Caco-2 (cell line): ENCODE measurements around the gene NANOG. TPM values are rescaled to one million over a fixed set of nuclear protein-coding genes. Genes with fewer than 3 reads are reported as not detected.
"Not testable (repeated sequence)": the region's sequence is repeated elsewhere in the genome, so short reads cannot be mapped to it uniquely, and the experiment has no call there.

ENCODE experiments used
- BruUV-seq: library from RNA; stranded (reverse); fragments of 400-500 nt; replicated peaks from 2 replicates; lab custom pipeline; 2021; lab: Mats Ljungman, UMichigan
- CTCF ChIA-PET: fragments of 300-600 bp; sonication (Branson Sonifier 250); formaldehyde crosslinking; loops from one replicate; lab custom pipeline; 2022; ENCODE audit warnings: antibody characterized with exemption; lab: Charles Lee
- POLR2A ChIA-PET: fragments of 300-600 bp; sonication (Branson Sonifier 250); formaldehyde crosslinking; loops from one replicate; lab custom pipeline; 2022; ENCODE audit warnings: antibody characterized with exemption; lab: Charles Lee
- DNase-seq, 2 experiments: peaks; one replicate each; pipeline versions ENCODE4 v3.0.0 to v3.0.0-alpha.2; 2020 to 2022
- H3K27me3 ChIP-seq: replicated peaks from 2 replicates; pipeline ENCODE4 v1.6.0; 2011; ENCODE audit warnings: low read length; ENCODE audit not compliant: control insufficient read depth, insufficient read depth
- H3K36me3 ChIP-seq: 2 replicates; pipeline ENCODE4 v1.5.1; 2011; ENCODE audit warnings: low read length; ENCODE audit not compliant: control insufficient read depth, insufficient read depth
- H3K4me1 ChIP-seq: fragments of 250-450 bp; sonication (Bioruptor Pico); 2 replicates; pipeline ENCODE4 v1.5.1; 2020; ENCODE audit warnings: mild to moderate bottlenecking
- H3K4me3 ChIP-seq: 2 replicates; pipeline ENCODE4 v1.5.1; 2011; ENCODE audit warnings: low read depth, mild to moderate bottlenecking, control low read depth, low read length
- H3K9me3 ChIP-seq: fragments of 250-450 bp; sonication (Bioruptor Pico); 2 replicates; pipeline ENCODE4 v1.5.1; 2020; ENCODE audit warnings: mild to moderate bottlenecking, moderate library complexity
- H3K27ac Mint-ChIP-seq: one replicate; pipeline ENCODE4 v1.8.0; 2022; ENCODE audit warnings: mixed read lengths; ENCODE audit not compliant: unreplicated experiment
- H3K27me3 Mint-ChIP-seq: one replicate; pipeline ENCODE4 v1.8.0; 2022; ENCODE audit warnings: mixed read lengths; ENCODE audit not compliant: insufficient read depth, unreplicated experiment
- H3K36me3 Mint-ChIP-seq: one replicate; pipeline ENCODE4 v1.8.0; 2022; ENCODE audit warnings: mild to moderate bottlenecking, mixed read lengths; ENCODE audit not compliant: insufficient read depth, unreplicated experiment
- H3K4me1 Mint-ChIP-seq: one replicate; pipeline ENCODE4 v1.8.0; 2022; ENCODE audit warnings: low read depth, mixed read lengths; ENCODE audit not compliant: unreplicated experiment
- H3K4me3 Mint-ChIP-seq: one replicate; pipeline ENCODE4 v1.8.0; 2022; ENCODE audit warnings: mild to moderate bottlenecking, moderate library complexity, mixed read lengths; ENCODE audit not compliant: unreplicated experiment
- H3K9me3 Mint-ChIP-seq: one replicate; pipeline ENCODE4 v1.8.0; 2022; ENCODE audit warnings: mixed read lengths; ENCODE audit not compliant: unreplicated experiment
- CTCF ChIP-seq, 2 experiments: fragments of 200-600 bp in 1 of 2; IDR thresholded peaks; 1 replicate in 1 of 2; 2 replicates in 1 of 2; pipeline versions ENCODE4 v1.5.1 to v1.8.0; 2011 to 2022; ENCODE audit warnings: antibody characterized with exemption in 1 of 2, control low read depth in 1 of 2, inconsistent platforms in 1 of 2, low read depth in 1 of 2, low read length in 1 of 2, mild to moderate bottlenecking in 1 of 2, moderate library complexity in 1 of 2; ENCODE audit not compliant: insufficient read depth in 1 of 2, severe bottlenecking in 1 of 2, unreplicated experiment in 1 of 2
- intact Hi-C: fragments of 100-400 bp; cut with micrococcal nuclease; formaldehyde crosslinking; loops from one replicate; pipeline ENCODE4 v1.10.0; 2022; ENCODE audit not compliant: unreplicated experiment
- total RNA-seq: library from RNA; stranded (reverse); gene quantifications from 2 replicates; pipeline ENCODE4 v1.2.3, GENCODE V29; 2022

NANOG gene
- total RNA-seq, 1 experiment from 2014 or later = not detected

DNA sequence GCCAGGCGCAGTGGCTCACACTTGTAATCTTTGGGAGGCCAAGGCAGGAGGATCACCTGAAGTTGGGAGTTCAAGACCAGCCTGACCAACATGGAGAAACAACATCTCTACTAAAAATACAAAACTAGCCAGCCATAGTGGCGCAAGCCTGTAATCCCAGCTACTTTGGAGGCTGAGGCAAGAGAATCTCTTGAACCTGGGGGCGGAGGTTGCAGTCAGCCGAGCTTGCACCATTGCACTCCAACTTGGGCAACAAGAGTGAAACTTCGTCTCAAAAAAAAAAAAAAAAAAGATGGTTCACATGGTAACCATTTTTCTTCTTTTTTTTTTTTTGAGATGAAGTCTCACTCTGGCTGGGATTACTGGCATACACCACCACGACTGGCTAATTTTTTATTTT, 48.2 kb downstream of the NANOG start:
- no peaks in the 10 kb centered on the region for H3K9me3 Mint-ChIP-seq
- DNase-seq = no peak
- intact Hi-C loops = no loop called here
- ChIA-PET POLR2A (no interaction called here), CTCF (interaction anchor here (0.6 kb wide), 1 partner anchor 53 kb away, joined by 4 read pairs; no protein-coding TSS in a partner anchor)
- H3K4me3 ChIP-seq = no peak overlapping the region
- BruUV-seq = no TSS peak
- peaks cover 53% of the 10 kb centered on the region for H3K4me1 Mint-ChIP-seq
- H3K36me3 ChIP-seq = peaks cover 2% of the 10 kb centered on the region; the same call in 1 of the 2 replicates
- peaks cover 74% of the 10 kb centered on the region for H3K4me1 ChIP-seq
- H3K27me3 Mint-ChIP-seq = no peaks in the 10 kb centered on the region
- H3K27me3 ChIP-seq = no peaks in the 10 kb centered on the region
- no peak overlapping the region for H3K27ac Mint-ChIP-seq
- H3K9me3 ChIP-seq = no peaks in the 10 kb centered on the region
- peaks cover 56% of the 10 kb centered on the region for H3K36me3 Mint-ChIP-seq
- TF ChIP-seq CTCF (IDR thresholded peaks at IDR 0.05; ENCODE audit: insufficient read depth in 1 of 2, low read depth in 1 of 2, low read length in 1 of 2, severe bottlenecking in 1 of 2, unreplicated experiment in 1 of 2) = no peak
- no peak overlapping the region for H3K4me3 Mint-ChIP-seq

DNA sequence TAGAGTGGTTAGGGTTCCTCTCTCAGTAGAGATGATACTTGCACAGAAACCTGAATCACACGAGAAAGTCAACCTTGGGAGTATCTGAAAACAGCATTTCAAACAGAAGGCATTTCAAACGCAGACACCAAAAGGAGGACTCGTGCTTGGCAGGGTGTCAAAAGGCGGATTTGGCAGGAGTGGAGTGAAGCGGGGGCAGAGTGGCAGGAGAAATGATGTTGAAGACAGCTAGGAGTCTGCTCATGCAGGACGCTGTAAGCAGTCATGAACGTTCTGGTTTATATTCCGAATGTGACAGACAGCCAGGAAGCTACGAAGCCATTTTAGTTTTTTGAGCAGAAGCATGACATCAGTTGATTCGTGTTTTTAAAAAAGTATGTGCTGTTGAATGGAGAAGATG, 50.0 kb downstream of the NANOG start:
- CTCF ChIA-PET, H3K9me3 Mint-ChIP-seq, H3K27me3 ChIP-seq, H3K27me3 Mint-ChIP-seq, H3K9me3 ChIP-seq, intact Hi-C loops, H3K36me3 ChIP-seq: not testable (repeated sequence)
- Histone ChIP-seq H3K4me1 (peaks cover 64% of the 10 kb centered on the region), H3K4me3 (peak overlapping the region; percentile 42)
- peak in 1 of 2 experiments; percentile 38 for DNase-seq
- H3K4me3 Mint-ChIP-seq = peak overlapping the region; percentile 70
- peaks cover 73% of the 10 kb centered on the region for H3K36me3 Mint-ChIP-seq
- BruUV-seq = TSS peak; percentile 56
- H3K4me1 Mint-ChIP-seq = peaks cover 39% of the 10 kb centered on the region
- peak overlapping the region; percentile 58 for H3K27ac Mint-ChIP-seq
- POLR2A ChIA-PET = interaction anchor here (0.6 to 0.8 kb wide), 10 partner anchors 12 to 1149 kb away, joined by 3 to 13 read pairs (median 5); partner anchors contain the start of gene SLC2A3

DNA sequence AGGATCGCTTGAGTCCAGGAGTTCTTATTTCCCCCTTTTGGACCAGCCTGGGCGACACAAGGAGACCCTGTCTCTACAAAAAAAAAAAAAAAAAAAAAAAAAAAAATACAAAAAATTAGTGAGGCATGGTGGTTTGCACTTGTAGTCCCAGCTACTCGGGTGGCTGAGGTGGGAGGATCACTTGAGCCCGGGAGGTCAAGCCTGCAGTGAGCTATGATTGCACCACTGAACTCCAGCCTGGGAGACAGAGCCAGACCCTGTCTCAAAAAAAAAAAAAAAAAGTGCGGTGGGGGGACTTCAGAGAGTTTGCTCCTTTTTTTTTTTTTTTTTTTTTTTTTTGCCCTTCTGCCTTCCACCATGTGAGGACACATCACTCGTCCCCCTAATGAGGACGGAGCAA, 50.6 kb downstream of the NANOG start:
- Mint-ChIP-seq H3K27ac (peak overlapping the region; percentile 58), H3K4me1 (peaks cover 33% of the 10 kb centered on the region), H3K4me3 (peak overlapping the region; percentile 70), H3K36me3 (peaks cover 78% of the 10 kb centered on the region)
- H3K27me3 Mint-ChIP-seq, H3K9me3 Mint-ChIP-seq, BruUV-seq, intact Hi-C loops, H3K36me3 ChIP-seq, CTCF ChIA-PET, H3K27me3 ChIP-seq, H3K9me3 ChIP-seq: not testable (repeated sequence)
- peaks cover 62% of the 10 kb centered on the region for H3K4me1 ChIP-seq
- peak overlapping the region; percentile 42 for H3K4me3 ChIP-seq
- POLR2A ChIA-PET = interaction anchor here (0.5 to 0.8 kb wide), 17 partner anchors 10 to 1170 kb away, joined by 3 to 13 read pairs (median 5); partner anchors contain the start of gene SLC2A3
- peak; percentile 68 to 72 for DNase-seq

GRCh38 chr12:7842444-7842843, 53.2 kb downstream of the NANOG start:
- POLR2A ChIA-PET = interaction anchor here (0.6 kb wide), 1 partner anchor 163 kb away, joined by 5 read pairs; no protein-coding TSS in a partner anchor
- H3K36me3 ChIP-seq, H3K9me3 ChIP-seq, H3K27me3 ChIP-seq, BruUV-seq, H3K27me3 Mint-ChIP-seq, H3K4me3 ChIP-seq, H3K9me3 Mint-ChIP-seq, intact Hi-C loops: not testable (repeated sequence)
- H3K4me1 ChIP-seq = peaks cover 61% of the 10 kb centered on the region
- H3K27ac Mint-ChIP-seq = peak overlapping the region; percentile 58
- peak in 1 of 2 experiments; percentile 12 for DNase-seq
- peaks cover 25% of the 10 kb centered on the region for H3K4me1 Mint-ChIP-seq
- peak overlapping the region; percentile 70 for H3K4me3 Mint-ChIP-seq
- peaks cover 85% of the 10 kb centered on the region for H3K36me3 Mint-ChIP-seq
- CTCF ChIA-PET = interaction anchor here (0.6 to 0.7 kb wide), 2 partner anchors 8 to 9 kb away, joined by 4 to 5 read pairs; no protein-coding TSS in a partner anchor

DNA sequence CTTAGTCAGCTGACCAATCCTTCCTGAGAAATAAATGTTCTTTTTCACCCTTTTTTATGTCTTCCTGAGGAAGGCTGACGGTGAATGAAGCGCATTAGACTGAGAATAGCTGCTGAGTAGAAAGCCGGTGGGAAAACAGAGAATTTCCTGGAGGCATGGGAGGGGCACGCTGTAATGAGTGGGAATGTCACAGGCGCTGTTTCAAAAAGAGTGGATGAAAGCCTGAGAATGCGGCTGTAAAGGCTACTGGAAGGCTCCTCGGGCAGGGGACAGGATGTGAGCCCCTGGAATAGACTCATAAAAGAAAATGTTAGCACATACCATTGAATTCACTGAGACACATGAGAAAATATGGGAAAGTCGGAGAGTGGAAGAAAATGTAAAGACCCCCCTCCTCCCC, 53.9 kb downstream of the NANOG start:
- peak in 1 of 2 experiments; percentile 9 for DNase-seq
- H3K9me3 Mint-ChIP-seq, H3K27me3 Mint-ChIP-seq, H3K27me3 ChIP-seq, H3K36me3 ChIP-seq, H3K9me3 ChIP-seq, intact Hi-C loops: not testable (repeated sequence)
- Mint-ChIP-seq H3K4me1 (peaks cover 31% of the 10 kb centered on the region), H3K36me3 (peaks cover 89% of the 10 kb centered on the region), H3K4me3 (peak overlapping the region; percentile 70), H3K27ac (peak overlapping the region; percentile 58)
- ChIA-PET CTCF (interaction anchor here (0.6 kb wide), 1 partner anchor 9 kb away, joined by 5 read pairs; no protein-coding TSS in a partner anchor), POLR2A (interaction anchor here (0.6 kb wide), 1 partner anchor 164 kb away, joined by 5 read pairs; no protein-coding TSS in a partner anchor)
- BruUV-seq = TSS peak; percentile 89
- peaks cover 56% of the 10 kb centered on the region for H3K4me1 ChIP-seq
- peak overlapping the region; percentile 7; the same call in 1 of the 2 replicates for H3K4me3 ChIP-seq

DNA sequence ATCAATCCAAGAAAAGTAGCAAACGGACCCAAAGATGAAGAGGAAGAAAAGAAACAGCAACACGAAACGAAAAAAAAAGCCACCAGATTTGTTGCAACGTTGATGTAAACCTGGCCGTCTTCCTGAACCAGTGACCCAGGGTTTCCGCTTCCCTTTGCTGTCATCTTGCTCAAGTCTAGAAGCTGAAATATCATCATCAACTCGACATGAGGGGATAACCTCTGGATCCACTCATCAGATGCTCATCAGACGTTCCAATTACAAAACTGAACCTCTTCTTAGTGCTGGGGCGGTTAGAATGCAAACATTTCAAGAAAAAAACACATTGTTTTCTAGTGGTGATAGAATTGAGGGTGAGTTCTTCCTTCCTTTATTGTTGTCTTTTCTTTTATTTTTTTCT, 54.4 kb downstream of the NANOG start:
- H3K27ac Mint-ChIP-seq = peak overlapping the region; percentile 24
- BruUV-seq = TSS peak; percentile 17
- intact Hi-C loops, H3K36me3 ChIP-seq, H3K27me3 ChIP-seq, DNase-seq, H3K9me3 Mint-ChIP-seq, H3K9me3 ChIP-seq, H3K4me3 ChIP-seq, POLR2A ChIA-PET, H3K27me3 Mint-ChIP-seq: not testable (repeated sequence)
- CTCF ChIA-PET = interaction anchor here (0.6 kb wide), 1 partner anchor 133 kb away, joined by 3 read pairs; no protein-coding TSS in a partner anchor
- peaks cover 55% of the 10 kb centered on the region for H3K4me1 ChIP-seq
- H3K4me3 Mint-ChIP-seq = peak overlapping the region; percentile 70
- H3K36me3 Mint-ChIP-seq = peaks cover 89% of the 10 kb centered on the region
- peaks cover 31% of the 10 kb centered on the region for H3K4me1 Mint-ChIP-seq
